Tibial nerve (tissue), 4 donors: ENCODE measurements around the gene CCDC175. TPM values are rescaled to one million over a fixed set of nuclear protein-coding genes. Genes with fewer than 3 reads are reported as not detected.

Experiments
- DNase-seq, 2 donors: peaks; one replicate each; pipeline ENCODE4 v3.0.0-alpha.2; 2019; ENCODE audit warnings: low spot score in 2 of 2
- H3K27ac ChIP-seq, 4 donors: fragments of 200-600 bp; sonication (generic) in 3 of 4; one replicate each; pipeline ENCODE4 v1.5.1; 2017 to 2019; ENCODE audit warnings: mild to moderate bottlenecking in 1 of 4
- H3K27me3 ChIP-seq, 2 donors: fragments of 200-600 bp; sonication (generic) in 1 of 2; one replicate each; pipeline versions ENCODE4 v1.5.1 to v1.6.0; 2017 to 2019
- H3K36me3 ChIP-seq, 3 donors: fragments of 200-600 bp; sonication (generic); one replicate each; pipeline ENCODE4 v1.5.1; 2018 to 2019
- H3K4me1 ChIP-seq, 4 donors: fragments of 200-600 bp; sonication (generic) in 3 of 4; one replicate each; pipeline ENCODE4 v1.5.1; 2017 to 2019
- H3K4me3 ChIP-seq, 4 donors: fragments of 200-600 bp; sonication (generic) in 3 of 4; one replicate each; pipeline ENCODE4 v1.5.1; 2017 to 2019; ENCODE audit warnings: mild to moderate bottlenecking in 1 of 4, moderate library complexity in 1 of 4
- H3K9me3 ChIP-seq, 4 donors: fragments of 200-600 bp; sonication (generic) in 3 of 4; one replicate each; pipeline ENCODE4 v1.5.1; 2017 to 2019
- CTCF ChIP-seq, 5 experiments: fragments of 200-600 bp in 3 of 5; fragments of 450-650 bp in 2 of 5; sonication (generic) in 3 of 5; IDR thresholded peaks; one replicate each; pipeline ENCODE4 v1.5.1; 2016 to 2019; ENCODE audit warnings: antibody characterized with exemption in 5 of 5, mild to moderate bottlenecking in 3 of 5, moderate library complexity in 2 of 5
- EP300 ChIP-seq, 2 donors: sonication (generic); formaldehyde crosslinking; IDR thresholded peaks; one replicate each; pipeline ENCODE4 v1.6.1; 2017; ENCODE audit warnings: antibody characterized with exemption in 2 of 2, mild to moderate bottlenecking in 1 of 2
- POLR2A ChIP-seq, 2 donors: fragments of 450-650 bp; IDR thresholded peaks; one replicate each; pipeline ENCODE4 v1.6.1; 2017; ENCODE audit warnings: antibody characterized with exemption in 2 of 2, mild to moderate bottlenecking in 2 of 2, moderate library complexity in 2 of 2
- WGBS, 2 donors: methylation state at CpG; one replicate each; pipeline ENCODE4 v1.1.5; 2018; 5-methylcytosine and 5-hydroxymethylcytosine counted together
- total RNA-seq, 4 donors: library from RNA; depleted of rRNA; stranded (reverse); fragments of >200 nt; gene quantifications; one replicate each; pipeline ENCODE4 v1.1.0, GENCODE V29; 2016

The CCDC175 gene
- total RNA-seq, 4 donors from 2014 or later = not detected

GRCh38 chr14:59481871-59482540 is 94.6 kb downstream of the CCDC175 start:
- DNase-seq = no peak
- H3K36me3 ChIP-seq = peaks cover 0 to 6% (median 4%) of the 10 kb centered on the region in 3 donors
- 46 to 52% methylated on average over 2 of the region's 2 CpGs for WGBS, 2 donors
- peak overlapping the region in 2 of 4 donors; percentile 8 to 66 for H3K4me3 ChIP-seq
- H3K27me3 ChIP-seq = no peaks in the 10 kb centered on the region
- peak overlapping the region in 2 of 4 donors; percentile 96 to 97 for H3K27ac ChIP-seq
- H3K4me1 ChIP-seq = peaks cover 0 to 58% (median 34%) of the 10 kb centered on the region in 4 donors
- TF ChIP-seq POLR2A (IDR thresholded peaks at IDR 0.05) = no peak
- no peak for TF ChIP-seq CTCF (IDR thresholded peaks at IDR 0.05)
- TF ChIP-seq EP300 (IDR thresholded peaks at IDR 0.05) = no peak
- H3K9me3 ChIP-seq = no peaks in the 10 kb centered on the region

DNA sequence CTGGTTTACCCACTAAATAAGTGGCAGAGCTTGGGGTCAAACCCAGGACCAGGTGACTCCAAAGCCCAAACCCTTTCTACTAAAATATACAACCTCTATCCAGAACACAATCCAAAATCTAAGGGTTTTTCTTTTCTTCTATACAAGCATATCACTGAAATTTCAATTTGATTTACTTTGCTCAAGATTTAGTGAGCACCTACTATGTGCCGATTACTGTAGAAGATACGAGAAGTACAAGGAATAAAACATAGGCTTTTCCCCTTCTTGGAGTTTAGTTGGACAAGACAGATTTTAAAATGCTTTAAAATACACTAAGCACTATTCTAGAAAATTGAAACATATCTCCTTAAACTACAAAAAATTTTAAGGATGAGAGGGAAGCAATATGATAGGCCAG is 95.2 kb downstream of the CCDC175 start:
- Histone ChIP-seq H3K36me3 (peaks cover 0 to 10% (median 4%) of the 10 kb centered on the region in 3 donors), H3K27me3 (no peaks in the 10 kb centered on the region), H3K9me3 (no peaks in the 10 kb centered on the region), H3K4me3 (no peak overlapping the region), H3K4me1 (peaks cover 0 to 57% (median 31%) of the 10 kb centered on the region in 4 donors), H3K27ac (peak overlapping the region in 1 of 4 donors; percentile 97)
- no peak for TF ChIP-seq CTCF (IDR thresholded peaks at IDR 0.05)
- no peak for TF ChIP-seq EP300 (IDR thresholded peaks at IDR 0.05)
- no peak for TF ChIP-seq POLR2A (IDR thresholded peaks at IDR 0.05)
- no peak for DNase-seq
- 95 to 96% methylated on average over 2 of the region's 2 CpGs for WGBS, 2 donors

DNA sequence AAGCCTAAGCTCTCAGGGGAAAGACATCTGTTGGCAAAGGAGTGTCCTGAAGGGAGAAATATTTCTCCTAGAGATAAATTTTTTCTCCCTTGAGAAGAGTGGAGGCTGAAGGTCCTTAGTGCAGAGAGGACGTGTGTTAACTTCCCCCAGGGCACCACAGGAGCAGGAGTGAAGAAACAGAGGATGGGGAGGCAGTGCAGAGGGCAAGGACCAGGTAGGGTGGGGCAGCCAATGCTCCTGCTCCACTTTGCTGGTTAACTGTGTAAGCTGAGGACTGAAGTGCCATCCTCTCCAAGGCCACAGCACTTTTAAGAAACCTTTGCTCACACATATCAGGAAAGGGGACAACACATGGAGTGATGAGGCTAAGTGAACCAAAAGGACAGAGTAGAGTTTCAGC is 96.4 kb downstream of the CCDC175 start:
- WGBS, 2 donors = 26 to 41% methylated on average over 1 of the region's 1 CpG
- no peak for DNase-seq
- H3K4me3 ChIP-seq = no peak overlapping the region
- TF ChIP-seq CTCF (IDR thresholded peaks at IDR 0.05) (no peak), POLR2A (IDR thresholded peaks at IDR 0.05) (no peak), EP300 (IDR thresholded peaks at IDR 0.05) (no peak)
- H3K9me3 ChIP-seq = no peaks in the 10 kb centered on the region
- peaks cover 0 to 44% (median 22%) of the 10 kb centered on the region in 4 donors for H3K4me1 ChIP-seq
- H3K27ac ChIP-seq = no peak overlapping the region
- H3K36me3 ChIP-seq = peaks cover 0 to 20% (median 4%) of the 10 kb centered on the region in 3 donors
- H3K27me3 ChIP-seq = no peaks in the 10 kb centered on the region

- Histone ChIP-seq H3K27me3 (no peaks in the 10 kb centered on the region), H3K36me3 (peaks cover 0 to 35% (median 4%) of the 10 kb centered on the region in 3 donors), H3K27ac (no peak overlapping the region), H3K4me3 (no peak overlapping the region), H3K9me3 (no peaks in the 10 kb centered on the region), H3K4me1 (peaks cover 0 to 42% (median 19%) of the 10 kb centered on the region in 4 donors)
- WGBS, 2 donors = 88 to 91% methylated on average over 3 of the region's 3 CpGs
- no peak for TF ChIP-seq EP300 (IDR thresholded peaks at IDR 0.05)
- TF ChIP-seq CTCF (IDR thresholded peaks at IDR 0.05) = no peak
- no peak for TF ChIP-seq POLR2A (IDR thresholded peaks at IDR 0.05)
- no peak for DNase-seq
These were observed 98.1 kb downstream of the CCDC175 start for GRCh38 chr14:59478540-59478939.

GRCh38 chr14:59475709-59476108 is 100.9 kb downstream of the CCDC175 start:
- TF ChIP-seq CTCF (IDR thresholded peaks at IDR 0.05) = no peak
- TF ChIP-seq POLR2A (IDR thresholded peaks at IDR 0.05) = no peak
- TF ChIP-seq EP300 (IDR thresholded peaks at IDR 0.05) = no peak
- 88 to 96% methylated on average over 1 of the region's 1 CpG for WGBS, 2 donors
- Histone ChIP-seq H3K27me3 (no peaks in the 10 kb centered on the region), H3K9me3 (no peaks in the 10 kb centered on the region), H3K36me3 (peaks cover 0 to 58% (median 4%) of the 10 kb centered on the region in 3 donors), H3K27ac (no peak overlapping the region), H3K4me1 (peaks cover 0 to 15% (median 0%) of the 10 kb centered on the region in 4 donors), H3K4me3 (no peak overlapping the region)
- DNase-seq = no peak
